Measurements from ENCODE around the gene COA4.

Gene COA4

DNA sequence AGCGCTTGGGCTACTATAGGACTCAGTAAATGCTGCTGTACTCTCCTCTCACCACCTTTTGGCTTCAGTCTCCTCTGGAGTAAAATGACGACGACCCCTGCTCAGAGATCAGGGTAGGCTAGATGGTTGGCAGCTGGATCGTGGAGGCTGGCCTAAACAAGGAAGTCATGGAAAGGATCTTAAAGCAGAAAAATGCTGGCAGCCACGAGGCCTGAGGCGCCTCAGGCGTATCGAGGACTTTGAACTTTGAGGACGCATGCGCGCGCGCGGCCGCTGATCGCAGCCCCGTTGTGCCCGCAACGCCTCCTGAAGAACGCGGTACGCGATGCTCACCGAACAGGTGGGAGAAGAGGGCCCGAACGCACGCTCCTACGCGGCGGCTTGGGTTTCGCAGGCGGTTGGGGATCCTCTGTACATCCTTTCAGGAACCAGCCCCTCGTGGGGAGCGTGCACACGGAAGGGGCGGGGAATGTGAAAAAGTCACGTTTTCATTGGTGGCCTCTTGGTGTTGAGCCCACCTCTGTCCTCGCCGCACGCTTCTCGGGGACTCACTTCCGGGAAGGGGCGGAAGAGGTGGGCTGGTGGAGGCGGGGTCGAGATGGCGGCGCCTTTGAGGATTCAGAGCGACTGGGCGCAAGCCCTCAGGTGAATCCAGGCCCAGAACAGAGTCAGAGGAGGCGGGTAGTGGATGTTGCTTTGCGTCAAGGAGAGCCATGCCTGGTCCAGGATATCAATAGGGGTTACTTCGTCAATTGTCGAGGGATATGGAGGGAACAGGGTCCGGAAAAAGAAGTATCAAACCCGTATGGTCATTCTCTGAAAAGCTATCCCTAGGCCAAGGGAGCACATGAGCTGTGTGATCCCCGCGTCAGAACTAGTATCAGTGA is at the start of gene COA4, which contains the start of gene PAAF1:
COA4 (minus strand) TSS at position 423 of the 887 bp plus-strand sequence. CDS start 3,468 bp downstream, outside the sequence.
PAAF1 (plus strand) TSS at position 576 of the 887 bp plus-strand sequence; CDS start at position 599, 23 bp downstream.
- no peaks in the 10 kb centered on the region for H3K27me3 ChIP-seq (ENCODE audit: insufficient read depth, low read depth, severe bottlenecking)
- peaks cover 25% of the 10 kb centered on the region for H3K36me3 ChIP-seq
- DNase-seq = peak; percentile 96
- H3K4me3 ChIP-seq (ENCODE audit: low read depth, low read length) = peak within 1 kb of the TSS; percentile 68
- TF ChIP-seq, protein P1, sequence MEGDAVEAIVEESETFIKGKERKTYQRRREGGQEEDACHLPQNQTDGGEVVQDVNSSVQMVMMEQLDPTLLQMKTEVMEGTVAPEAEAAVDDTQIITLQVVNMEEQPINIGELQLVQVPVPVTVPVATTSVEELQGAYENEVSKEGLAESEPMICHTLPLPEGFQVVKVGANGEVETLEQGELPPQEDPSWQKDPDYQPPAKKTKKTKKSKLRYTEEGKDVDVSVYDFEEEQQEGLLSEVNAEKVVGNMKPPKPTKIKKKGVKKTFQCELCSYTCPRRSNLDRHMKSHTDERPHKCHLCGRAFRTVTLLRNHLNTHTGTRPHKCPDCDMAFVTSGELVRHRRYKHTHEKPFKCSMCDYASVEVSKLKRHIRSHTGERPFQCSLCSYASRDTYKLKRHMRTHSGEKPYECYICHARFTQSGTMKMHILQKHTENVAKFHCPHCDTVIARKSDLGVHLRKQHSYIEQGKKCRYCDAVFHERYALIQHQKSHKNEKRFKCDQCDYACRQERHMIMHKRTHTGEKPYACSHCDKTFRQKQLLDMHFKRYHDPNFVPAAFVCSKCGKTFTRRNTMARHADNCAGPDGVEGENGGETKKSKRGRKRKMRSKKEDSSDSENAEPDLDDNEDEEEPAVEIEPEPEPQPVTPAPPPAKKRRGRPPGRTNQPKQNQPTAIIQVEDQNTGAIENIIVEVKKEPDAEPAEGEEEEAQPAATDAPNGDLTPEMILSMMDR (IDR thresholded peaks at IDR 0.05; ENCODE audit: low read depth, low read length) = no peak
- no peaks in the 10 kb centered on the region for H3K9me3 ChIP-seq (ENCODE audit: severe bottlenecking)
- peak within 1 kb of the TSS; percentile 88 for H3K27ac ChIP-seq

DNA sequence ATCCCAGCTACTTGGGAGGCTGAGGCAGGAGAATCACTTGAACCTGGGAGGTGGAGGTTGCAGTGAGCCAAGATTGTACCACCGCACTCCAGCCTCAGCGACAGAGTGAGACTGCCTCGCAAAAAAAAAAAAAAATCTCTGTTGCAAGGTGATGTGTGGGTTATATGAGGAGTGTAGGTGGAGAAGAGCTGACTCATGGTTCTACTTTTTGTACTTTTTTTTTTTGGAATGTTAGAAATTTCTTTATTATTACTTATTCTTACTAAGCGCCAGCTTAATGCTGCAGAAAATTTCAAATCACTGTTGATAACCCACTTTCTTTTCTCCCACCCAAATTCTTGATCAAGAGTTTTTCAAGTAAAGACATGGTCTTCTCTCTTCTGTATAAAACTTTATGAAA is 44.5 kb upstream of the COA4 start:
- H3K4me3 ChIP-seq (ENCODE audit: low read depth, low read length) = no peak overlapping the region
- H3K9me3 ChIP-seq (ENCODE audit: severe bottlenecking) = no peaks in the 10 kb centered on the region
- TF ChIP-seq, protein P1 (IDR thresholded peaks at IDR 0.05; ENCODE audit: low read depth, low read length) = no peak
- H3K27ac ChIP-seq = no peak overlapping the region
- H3K36me3 ChIP-seq = peaks cover 27% of the 10 kb centered on the region
- no peaks in the 10 kb centered on the region for H3K27me3 ChIP-seq (ENCODE audit: insufficient read depth, low read depth, severe bottlenecking)
- no peak for DNase-seq

DNA sequence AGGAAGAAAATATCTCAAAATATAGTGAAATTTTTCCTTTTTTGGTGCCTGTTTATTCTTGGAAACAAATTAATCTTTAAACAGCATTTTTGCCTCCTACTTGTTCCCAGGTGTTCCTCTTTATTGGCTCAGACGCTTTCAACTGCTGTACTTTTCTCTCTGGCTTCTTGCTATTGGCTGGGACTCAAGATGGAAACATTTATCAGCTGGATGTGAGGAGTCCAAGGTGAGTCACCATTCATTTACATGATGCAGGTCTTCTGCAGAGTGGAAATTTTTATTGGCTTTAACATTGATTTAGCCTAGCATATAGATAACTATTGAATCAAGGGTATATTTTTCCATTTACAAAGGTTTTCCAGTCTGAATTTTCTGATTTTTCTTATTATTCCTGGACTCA is 39.8 kb upstream of the COA4 start:
- H3K27me3 ChIP-seq (ENCODE audit: insufficient read depth, low read depth, severe bottlenecking) = no peaks in the 10 kb centered on the region
- TF ChIP-seq, protein P1 (IDR thresholded peaks at IDR 0.05; ENCODE audit: low read depth, low read length) = no peak
- no peaks in the 10 kb centered on the region for H3K9me3 ChIP-seq (ENCODE audit: severe bottlenecking)
- peaks cover 37% of the 10 kb centered on the region for H3K36me3 ChIP-seq
- no peak overlapping the region for H3K27ac ChIP-seq
- no peak overlapping the region for H3K4me3 ChIP-seq (ENCODE audit: low read depth, low read length)
- DNase-seq = no peak

DNA sequence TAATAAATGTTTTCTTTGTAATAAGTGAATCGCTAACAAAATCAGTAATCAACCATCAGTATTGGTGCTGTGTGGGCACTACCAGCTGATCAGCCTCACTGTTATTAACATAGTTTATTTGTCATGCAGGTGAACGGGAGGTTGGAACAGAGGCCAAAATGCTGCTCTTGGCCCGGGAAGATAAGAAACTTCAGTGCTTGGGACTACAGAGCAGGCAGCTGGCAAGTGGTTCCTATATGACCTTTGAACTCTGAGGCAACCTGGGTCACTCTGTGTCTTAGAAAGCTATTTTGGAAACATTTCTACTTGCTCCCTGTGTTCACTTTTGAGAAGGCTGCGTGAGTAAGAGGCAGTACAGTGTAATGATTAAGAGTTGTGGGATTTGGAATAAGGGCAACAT is 37.6 kb upstream of the COA4 start:
- H3K27ac ChIP-seq = no peak overlapping the region

DNA sequence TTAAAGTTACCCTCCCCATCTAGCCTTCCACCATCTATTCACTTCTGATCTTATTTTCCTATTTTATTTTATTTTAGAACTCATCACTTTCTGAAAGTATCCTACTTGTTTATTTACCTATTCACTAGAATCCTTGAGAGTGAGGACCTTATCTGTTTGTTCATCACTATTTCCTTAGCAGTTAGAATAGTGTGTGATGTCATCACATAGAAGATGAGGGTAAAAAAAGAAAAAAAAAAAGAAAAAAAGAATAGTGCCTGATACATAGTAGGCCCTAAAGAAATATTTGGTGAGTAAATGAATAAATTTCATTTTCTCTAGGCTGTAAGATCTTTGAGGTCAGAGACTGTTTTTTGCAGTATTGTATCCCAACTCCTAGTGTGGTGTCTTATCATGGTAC is 36.8 kb upstream of the COA4 start:
- Histone ChIP-seq H3K27me3 (ENCODE audit: insufficient read depth, low read depth, severe bottlenecking) (no peaks in the 10 kb centered on the region), H3K36me3 (peaks cover 30% of the 10 kb centered on the region), H3K27ac (no peak overlapping the region), H3K9me3 (ENCODE audit: severe bottlenecking) (no peaks in the 10 kb centered on the region), H3K4me3 (ENCODE audit: low read depth, low read length) (no peak overlapping the region)
- DNase-seq = no peak
- TF ChIP-seq, protein P1 (IDR thresholded peaks at IDR 0.05; ENCODE audit: low read depth, low read length) = no peak

More for the DNA sequence above, 37.6 kb upstream of the COA4 start:
- Histone ChIP-seq H3K27me3 (ENCODE audit: insufficient read depth, low read depth, severe bottlenecking) (no peaks in the 10 kb centered on the region), H3K36me3 (peaks cover 38% of the 10 kb centered on the region), H3K9me3 (ENCODE audit: severe bottlenecking) (no peaks in the 10 kb centered on the region), H3K4me3 (ENCODE audit: low read depth, low read length) (no peak overlapping the region)
- no peak for DNase-seq
- TF ChIP-seq, protein P1 (IDR thresholded peaks at IDR 0.05; ENCODE audit: low read depth, low read length) = no peak
